ENCODE results near the gene SLC6A11.

The SLC6A11 gene

DNA sequence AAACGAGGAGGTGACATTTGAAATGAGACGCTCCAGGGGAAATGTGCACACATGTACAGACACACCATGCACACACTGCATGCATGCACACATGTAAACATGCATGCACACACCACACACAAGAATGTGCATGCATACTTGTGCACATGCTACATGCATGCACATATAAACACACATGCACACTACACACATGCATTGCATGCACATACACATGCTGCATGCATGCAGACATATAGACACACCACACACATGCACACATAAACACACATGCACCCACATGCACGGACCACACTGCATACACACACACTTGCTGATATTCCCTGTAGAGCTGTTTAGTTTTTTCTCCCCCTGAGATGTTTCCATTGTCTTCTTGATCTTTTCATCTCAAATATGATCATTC lies 138.7 kb downstream of the SLC6A11 start:
- no peak for DNase-seq (ENCODE audit: low spot score)

DNA sequence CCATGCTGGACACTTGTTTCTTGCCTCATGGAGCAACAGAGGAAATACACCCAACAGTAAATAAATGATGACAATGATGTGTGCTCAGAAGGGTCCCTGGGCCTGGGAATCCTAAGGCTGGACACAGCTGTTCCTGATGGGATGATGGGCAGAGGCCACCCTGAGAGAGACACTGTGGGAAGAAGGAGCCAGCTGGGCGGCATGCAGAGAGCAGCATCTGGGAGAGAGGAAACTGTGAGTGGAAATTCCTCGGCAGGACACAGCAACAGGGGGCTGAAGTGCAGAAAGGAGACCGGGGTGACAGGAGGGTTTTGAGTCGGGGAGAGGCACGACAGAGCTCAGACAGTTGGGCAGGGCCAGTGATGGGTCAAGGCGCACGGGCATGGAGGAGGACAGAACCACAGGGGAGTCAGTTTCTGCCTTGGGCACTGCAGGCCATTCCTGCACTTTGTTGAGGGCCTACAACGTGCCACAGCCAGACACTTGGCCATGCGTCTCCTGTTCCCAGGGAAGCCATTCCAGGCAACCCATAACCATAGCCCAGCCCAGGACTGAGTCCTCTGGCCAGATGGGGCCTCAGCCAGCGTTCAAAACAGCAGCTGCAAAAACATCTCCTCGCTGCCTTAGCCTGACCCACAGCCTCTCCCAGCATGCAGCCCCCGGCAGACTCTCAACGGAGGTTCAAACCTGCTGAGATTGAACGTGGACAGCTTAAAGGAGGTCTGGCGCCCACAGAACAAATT lies 139.9 kb downstream of the SLC6A11 start:
- DNase-seq (ENCODE audit: low spot score), result no peak

DNA sequence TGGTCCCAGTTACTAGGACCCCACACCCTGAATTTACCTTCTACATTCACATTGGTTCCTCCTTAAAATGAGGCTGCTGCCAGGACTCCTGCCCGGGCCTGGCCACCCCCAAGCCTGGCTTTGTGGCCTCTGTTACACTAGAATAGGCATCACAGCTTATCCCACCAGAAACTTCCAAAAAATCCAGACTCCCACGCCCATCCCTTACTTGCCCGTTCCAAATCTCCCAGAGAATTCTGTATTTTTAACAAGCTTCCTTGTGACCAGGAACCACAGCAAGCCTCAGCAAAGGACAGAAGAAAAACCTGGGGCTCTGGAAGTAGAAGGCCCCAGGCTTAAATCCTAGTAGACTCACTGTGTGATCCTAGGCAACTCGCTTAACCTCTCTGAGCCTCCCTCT lies 140.5 kb downstream of the SLC6A11 start:
- no peak for DNase-seq (ENCODE audit: low spot score)

DNA sequence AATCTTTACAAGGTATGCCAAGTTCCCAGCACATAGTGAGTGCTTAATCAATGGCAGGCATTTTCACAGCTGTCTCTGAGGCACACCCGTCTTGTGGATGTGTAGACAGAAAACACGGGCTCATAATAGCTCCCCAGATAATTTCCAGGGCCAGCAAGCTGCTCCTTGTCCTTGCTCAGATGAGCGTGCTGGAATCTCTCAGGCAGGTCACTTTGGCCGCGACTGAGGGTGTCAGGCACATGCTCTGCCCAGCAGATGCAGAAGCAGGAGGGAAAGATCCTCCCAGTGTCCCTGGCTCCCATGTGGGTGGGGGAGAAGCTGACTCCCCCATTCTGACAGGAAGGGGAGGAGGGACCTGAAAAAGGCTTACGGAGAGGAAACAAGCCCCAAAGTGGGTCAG lies 141.0 kb downstream of the SLC6A11 start:
- no peak for DNase-seq (ENCODE audit: low spot score)

DNA sequence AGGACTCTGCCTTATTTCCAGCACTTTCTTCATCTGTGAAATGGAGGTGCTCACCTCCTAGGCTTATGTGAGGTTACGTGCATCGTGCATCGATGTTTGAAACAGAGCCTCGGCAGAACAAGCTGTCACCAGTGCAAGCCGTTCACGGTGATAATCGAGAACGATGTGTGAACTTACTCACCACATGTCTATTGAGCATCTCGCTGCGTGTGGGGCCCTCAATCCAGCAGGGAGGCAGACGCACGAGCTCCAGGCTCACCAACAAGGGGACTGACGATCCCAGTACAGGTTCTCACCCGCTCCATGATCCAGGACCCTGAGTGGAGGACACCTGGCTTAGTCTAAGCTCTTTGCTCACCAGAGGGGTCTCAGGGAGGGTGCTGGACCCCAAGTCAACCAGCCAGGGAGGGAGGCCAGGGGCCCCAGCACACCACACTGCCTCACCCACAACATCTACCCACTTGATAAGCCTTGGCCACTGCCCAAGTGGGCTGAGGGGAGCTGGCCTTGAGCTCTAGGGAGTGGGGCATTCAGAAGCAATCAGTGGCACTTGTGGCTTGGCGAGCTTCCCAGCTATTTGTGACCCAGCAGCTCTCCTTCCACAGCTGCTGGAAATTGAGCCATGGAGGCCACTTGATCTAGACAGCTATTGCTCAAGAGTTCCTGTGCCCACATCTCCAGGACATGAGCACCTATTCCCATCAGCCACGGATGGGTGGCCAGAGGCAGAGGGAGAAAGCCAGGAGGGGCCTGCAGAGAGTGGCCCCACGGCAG lies 142.1 kb downstream of the SLC6A11 start:
- DNase-seq (ENCODE audit: low spot score), result no peak

DNA sequence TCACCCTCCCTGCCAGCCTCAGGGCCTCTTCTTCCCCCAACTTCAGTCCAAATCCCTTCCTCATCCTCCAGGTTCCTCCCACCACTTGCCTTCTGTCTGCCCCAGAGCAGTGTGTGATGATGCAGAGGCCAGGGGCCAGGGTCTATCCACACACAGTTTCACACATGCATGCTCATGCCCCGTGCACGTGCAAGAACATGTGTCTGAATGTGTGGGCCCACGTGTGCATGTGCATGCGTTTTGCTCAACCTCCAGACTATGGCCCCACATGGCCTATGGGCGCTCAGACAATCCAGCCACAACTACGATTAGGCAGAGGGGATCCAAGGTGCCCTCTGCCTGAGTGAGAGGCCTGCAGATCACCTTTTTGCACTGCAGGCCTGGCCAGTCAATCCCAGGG lies 144.2 kb downstream of the SLC6A11 start:
- DNase-seq (ENCODE audit: low spot score), result no peak

DNA sequence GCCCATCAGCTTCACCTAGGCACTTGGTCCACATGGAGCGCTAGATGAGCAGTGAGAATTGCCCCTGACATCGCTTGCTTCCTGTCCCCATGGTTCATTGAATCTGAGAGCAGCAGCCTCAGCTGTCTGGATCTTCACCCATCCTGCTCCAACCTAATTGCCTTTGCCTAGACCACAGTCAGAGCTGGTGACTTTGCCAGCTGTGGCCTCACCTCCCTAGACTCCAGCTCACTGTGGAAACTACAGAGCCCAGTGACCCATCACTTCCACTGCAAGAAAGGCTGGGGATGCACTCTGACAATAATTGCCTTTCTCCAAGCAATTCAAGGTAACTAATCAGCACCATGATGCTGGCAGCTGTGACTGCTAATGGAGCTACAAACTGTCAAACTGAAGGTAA lies 145.9 kb downstream of the SLC6A11 start:
- DNase-seq (ENCODE audit: low spot score), result no peak

DNA sequence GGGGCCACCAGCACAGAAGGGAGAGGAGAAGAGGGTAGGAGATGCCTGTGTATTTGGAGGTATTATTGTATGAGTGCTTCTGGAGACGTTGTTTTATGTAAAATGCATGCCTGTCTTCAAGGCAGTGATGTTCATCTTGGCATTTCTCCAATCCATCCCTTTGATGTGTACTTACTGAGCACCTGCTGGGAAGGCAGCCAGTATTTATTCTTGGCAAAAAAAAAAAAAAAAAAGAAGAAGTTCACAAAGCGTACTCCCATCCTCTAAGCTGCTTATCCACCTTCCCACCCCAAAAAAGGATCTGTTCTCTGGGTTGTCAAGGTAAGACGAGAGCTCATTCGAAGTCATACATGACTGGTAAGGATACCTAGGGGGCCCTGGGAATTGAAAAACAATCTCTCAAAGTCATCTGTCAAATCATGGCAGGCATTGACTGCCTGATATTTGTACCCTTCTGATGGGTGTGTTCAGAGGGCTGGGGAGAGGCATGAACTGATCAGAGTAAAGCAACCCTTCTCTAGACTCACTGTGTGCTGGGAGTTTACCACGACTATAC lies 146.5 kb downstream of the SLC6A11 start:
- no peak for DNase-seq (ENCODE audit: low spot score)

DNA sequence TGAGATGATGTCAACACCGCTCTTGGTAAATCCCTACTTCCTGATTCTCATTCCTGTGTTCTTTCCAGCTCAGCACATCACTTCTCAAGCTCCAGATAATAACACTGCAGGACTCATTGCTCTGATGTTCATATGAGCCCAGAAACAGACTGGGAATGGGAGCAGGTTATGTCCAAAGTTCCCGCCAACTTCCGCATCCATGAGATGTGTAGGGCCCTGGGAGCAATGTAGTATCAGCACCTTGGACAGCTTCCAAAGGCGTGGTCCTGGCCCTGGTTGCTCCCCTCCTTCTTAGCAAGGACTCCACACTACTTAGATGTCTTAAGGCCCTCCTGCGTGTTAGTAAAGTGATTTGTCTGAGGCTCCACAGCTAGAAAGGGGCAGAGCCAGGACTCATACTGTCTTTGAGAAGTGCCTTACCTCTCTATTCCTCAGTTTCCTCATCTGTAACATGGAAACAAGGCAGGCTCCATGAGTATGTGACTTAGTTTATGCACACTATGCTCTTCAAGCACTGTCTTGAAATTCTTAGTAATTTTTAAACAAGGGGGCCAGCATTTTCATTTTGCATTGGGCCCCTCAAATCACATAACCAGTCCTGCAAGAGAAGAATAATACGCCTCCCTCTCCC lies 148.6 kb downstream of the SLC6A11 start:
- no peak for DNase-seq (ENCODE audit: low spot score)

DNA sequence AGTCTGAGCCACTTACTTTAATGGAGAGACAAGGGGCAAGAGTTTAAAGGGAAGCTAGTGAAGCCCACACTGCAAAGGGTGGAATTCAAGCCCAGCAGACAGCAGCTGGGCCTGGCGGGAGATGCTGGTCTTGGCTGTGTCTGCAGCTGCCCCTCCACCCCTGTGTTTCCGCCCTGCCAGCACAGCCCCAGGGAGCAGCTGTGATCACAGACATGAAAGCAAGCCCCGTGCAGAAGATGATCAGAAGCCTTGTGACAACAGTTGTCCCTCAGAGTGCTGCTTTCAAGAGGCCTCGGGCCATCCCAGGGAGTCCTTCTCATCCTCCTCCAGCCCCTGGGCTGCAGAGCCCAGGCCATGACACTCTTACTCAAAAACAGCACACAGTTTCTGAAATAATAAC lies 152.4 kb downstream of the SLC6A11 start:
- no peak for DNase-seq (ENCODE audit: low spot score)

DNA sequence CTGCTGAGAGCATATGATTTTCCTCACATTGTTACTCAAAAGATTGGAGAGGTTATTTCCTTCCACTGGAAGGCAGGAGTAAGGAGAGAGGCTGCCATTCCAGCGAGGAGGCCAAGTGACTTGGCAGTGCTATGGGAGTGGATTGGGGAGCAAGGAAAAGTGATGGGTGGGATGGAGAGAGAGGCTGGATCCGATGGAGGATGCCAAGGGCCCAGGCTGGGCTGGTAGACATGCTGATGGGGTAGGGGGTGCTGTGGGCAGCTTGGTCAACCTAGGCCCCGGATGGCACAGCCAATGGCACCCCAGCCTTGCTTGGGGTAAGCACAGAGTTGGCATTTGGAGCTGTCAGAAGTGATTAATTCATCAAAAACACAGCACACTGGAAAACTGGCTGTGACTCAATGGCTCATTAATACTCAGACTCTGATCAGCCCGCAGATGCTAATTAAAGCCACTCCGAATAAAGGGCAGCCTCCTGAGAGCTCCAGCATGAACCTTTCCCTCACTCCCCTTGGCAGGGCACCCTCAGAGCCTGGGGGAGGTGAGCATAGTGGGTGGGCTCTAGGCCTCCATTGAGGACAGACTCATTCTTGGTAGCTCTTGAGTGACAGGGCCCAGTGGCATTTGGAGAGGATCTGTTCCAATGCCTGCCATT lies 154.4 kb downstream of the SLC6A11 start:
- DNase-seq (ENCODE audit: low spot score), result no peak

DNA sequence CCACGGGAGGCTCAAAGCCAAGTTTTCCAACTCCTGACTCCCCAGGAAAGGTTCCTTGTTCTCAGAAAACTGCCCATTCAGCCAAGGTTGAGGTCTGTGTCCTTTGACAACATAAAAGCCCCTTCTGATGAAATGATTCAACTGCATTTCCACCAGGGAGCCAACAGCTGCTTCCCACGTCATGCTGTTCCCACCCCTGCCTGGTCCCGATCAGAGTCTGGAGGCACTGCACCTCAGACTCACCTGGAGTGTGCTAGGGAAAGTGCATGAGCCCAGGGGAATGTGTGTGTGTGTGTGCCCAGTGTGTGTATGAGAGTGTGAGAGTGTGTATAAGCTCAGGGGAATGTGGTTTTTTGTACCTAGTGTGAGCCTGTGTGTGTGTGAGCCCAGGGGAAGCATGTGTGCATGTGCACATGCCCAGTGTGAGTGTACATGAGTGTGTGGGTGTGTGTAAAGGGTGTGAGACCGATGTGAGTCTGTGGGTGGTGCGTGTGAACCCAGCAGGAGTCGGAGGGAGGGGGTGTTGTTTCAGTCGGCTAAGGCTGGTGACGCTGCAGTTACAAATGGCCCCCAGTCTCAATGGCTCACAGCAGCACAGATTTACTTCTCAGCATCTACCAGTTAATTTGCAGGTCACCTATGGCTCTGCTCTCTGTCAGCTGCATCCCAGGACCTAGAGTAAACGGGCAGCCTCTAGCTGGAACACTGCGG lies 156.2 kb downstream of the SLC6A11 start:
- no peak for DNase-seq (ENCODE audit: low spot score)

DNA sequence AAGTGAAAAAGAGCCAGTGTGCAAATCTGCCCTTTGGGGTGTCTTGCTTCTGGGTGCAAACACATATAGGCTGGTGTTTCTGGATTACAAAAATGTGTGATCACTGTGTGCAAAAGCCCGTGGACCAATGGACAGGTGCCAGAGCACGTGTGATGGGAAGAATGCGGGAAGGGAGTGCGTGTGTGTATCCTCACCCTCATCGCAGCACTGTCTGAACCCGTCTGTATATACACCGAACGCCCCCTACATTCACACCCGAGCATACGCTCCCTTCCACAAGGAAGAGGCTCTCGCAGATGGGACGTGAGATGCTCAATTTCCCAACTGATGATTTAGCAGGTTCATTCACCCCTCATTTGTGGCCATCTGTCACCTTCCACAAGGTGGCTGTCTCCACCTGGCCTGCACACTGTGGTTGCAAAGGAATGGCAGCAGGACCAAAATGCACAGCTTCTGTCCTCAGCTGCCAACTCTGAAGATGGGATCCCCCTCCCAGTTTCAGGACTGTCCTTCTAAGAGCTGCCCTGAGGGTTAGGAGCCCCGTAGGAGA lies 157.1 kb downstream of the SLC6A11 start:
- DNase-seq (ENCODE audit: low spot score), result no peak

DNA sequence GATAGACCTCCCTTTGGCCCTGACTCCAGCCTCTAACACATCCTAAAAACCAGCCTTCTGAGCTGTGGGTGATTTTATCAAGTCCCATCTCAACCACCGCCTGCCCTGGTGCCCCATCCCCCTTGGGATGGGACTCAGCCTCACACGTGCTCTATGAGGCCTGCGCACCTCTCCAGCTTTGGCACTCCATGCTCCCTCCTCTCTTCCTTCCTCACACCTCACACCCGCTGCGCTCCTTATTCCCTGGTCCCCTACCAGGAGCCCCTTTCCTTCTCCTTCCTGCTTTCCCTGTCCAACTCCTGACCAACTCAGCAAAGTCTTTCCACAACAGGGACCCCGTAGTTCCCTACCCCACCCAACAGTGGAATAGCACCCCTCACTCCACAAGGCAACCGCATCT lies 158.1 kb downstream of the SLC6A11 start:
- no peak for DNase-seq (ENCODE audit: low spot score)

DNA sequence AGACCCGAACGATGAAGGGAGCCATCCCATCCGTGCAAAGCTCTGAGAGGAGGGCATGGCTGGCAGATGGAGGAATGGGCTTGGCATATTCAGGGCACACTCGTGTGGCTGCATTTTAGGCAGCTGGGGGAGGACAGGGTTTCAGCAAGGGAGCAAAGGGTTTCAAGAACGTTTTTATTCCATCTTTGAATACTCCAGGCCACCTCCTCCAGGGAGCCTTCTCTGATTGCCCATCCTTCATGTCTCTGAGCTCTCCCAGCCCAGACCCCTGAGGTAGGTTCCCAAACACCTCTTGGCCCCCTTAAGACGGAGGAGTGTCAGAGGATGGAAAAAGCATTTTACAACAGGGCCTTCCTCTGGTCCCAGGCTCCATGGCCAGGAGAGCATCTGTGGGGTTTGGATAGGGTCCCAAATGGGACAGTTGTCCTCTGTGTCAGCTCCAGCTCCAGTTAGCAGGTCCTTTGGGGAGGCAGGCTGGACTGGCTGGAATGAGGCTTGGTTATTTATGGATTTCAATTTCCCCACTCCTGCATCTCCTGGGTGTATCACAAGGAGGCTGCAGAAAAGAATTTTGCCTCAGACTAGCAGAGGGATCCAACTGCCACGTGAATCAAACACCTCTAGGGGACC lies 158.8 kb downstream of the SLC6A11 start:
- DNase-seq (ENCODE audit: low spot score), result no peak

DNA sequence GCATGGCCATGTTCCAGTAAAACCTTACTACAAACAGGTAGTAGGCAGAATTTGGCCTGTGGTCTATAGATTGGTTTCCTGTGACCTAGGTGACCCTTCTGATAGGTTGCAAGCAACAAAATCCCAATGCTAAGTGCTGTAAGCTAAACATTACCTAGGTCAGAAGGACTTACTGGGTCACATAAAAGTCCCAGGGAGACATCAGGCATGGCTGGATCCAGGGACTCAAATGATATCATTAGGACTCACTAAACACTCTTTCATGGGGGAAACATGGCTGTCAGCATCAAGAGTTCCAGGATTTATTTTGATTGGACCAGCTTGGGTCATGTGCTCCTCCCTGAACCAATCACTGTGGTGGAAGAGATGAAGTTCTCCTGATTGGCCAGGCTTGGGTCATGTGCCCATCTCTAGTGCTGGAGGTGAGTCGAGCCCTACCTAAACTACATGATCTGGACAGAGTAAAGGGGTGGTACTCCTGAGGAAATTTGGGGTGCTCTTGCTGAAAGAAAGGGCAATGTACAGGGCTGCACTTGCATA lies 159.7 kb downstream of the SLC6A11 start:
- DNase-seq (ENCODE audit: low spot score), result no peak

DNA sequence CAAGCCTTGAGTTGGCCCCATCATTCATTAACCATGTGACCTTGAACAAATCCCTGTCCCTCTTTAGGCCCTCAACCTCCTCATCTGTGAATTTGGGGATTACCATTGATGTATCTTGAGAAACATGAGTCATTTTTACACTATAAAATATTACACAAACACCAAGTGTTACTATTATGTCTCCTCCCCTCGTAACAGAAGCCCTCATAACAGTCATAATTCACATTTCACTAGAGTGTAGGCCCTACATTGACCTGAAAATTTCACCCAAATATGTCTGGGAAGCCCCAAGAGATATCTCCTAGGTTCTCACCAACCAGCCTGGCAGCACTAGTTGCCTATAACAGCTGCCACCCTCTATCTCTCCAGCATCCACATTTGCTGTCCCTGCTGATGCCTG lies 160.7 kb downstream of the SLC6A11 start:
- no peak for DNase-seq (ENCODE audit: low spot score)

DNA sequence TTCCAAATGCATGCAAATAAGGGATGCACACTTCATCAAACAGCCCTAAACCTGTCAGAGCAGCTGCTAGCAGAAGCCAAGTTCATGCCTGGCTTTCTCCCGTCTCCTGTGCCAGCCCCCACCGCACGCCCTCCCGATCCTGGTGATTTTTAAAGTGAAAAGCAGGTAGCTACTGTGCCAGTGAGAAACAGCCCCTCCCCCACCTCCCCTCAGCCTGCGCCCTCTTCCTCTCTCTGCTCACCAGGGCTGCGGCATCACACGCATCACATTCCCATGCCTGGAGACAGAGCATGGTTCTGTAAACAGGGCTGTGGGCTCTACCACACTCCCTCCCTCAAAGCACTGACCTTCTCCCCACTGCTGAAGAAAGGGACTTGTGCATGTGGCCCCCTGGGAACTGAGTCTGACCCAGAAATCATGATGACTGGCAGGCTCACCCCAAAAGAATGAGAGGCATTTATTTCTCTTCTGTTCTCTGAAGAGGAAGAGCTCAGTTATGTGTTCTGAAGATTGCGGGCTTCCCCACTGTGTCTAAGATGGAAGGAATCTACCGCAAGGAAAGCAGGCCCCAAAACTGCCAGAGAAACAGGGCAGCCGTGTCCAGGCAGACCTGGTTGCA lies 162.0 kb downstream of the SLC6A11 start:
- DNase-seq (ENCODE audit: low spot score), result no peak

DNA sequence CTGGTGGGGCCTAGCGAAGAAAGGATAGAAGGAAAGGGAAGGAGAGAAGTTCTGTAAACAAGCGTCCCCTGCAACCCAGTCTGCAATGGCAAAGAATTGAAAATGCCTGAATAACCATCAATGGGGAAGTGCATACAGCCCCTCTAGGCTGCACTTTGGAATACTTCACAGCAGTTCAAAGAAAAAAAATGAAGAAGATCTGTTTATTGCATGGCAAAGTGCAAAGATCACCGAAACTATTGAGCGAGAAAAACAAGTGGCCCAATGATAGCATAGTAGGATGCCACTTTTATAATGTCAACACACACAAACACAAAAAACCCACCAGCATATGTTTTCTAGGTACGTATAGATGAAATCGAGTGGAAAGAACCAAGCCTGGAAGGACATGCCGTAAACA lies 162.9 kb downstream of the SLC6A11 start:
- no peak for DNase-seq (ENCODE audit: low spot score)

DNA sequence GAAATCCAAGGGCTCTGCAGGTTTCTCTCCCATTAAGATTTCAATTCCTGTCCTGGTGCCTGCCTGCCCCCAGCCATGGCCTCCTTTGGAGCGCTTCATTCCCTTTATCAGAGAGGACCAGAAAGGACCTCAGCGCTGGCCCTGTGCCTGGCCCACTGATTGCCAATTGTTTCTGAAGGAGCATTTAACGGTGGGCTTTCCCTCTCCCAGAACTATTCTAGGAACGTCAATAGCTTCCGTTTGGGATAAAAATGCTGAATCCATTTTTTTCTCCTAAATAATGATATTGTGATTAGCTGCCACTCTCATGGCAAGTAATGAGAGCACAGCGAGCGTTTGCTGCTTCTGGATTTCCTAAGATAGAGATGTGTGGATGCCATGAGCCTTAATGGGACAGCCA lies 164.3 kb downstream of the SLC6A11 start:
- DNase-seq (ENCODE audit: low spot score), result no peak
